CD4-positive, alpha-beta T cell (primary cell): ENCODE results near the gene FREM1. TPM values are rescaled to one million over a fixed set of nuclear protein-coding genes. Genes with fewer than 3 reads are reported as not detected.

Experiments
- ATAC-seq: fragments of 200-7000 bp; cut with Tn5 transposase; one replicate; pipeline ENCODE4 v1.10.0; 2022; ENCODE audit warnings: mild to moderate bottlenecking; ENCODE audit not compliant: poor library complexity
- CTCF ChIA-PET: fragments of 350-600 bp; sonication (Branson Sonifier 250); formaldehyde crosslinking; loops from one replicate; lab custom pipeline; 2021; ENCODE audit warnings: antibody characterized with exemption, inconsistent platforms; lab: Charles Lee
- POLR2A ChIA-PET: fragments of 350-600 bp; sonication (Branson Sonifier 250); formaldehyde crosslinking; loops from one replicate; lab custom pipeline; 2021; ENCODE audit warnings: antibody characterized with exemption, inconsistent platforms; lab: Charles Lee
- DNase-seq, 14 experiments: peaks; one replicate each; pipeline ENCODE4 v3.0.0-alpha.2; 2013 to 2020; ENCODE audit warnings: mixed read lengths in 2 of 14
- H3K27ac ChIP-seq, 2 donors: one replicate each; pipeline versions ENCODE4 v1.5.1 to v1.7.0; 2013; ENCODE audit warnings: low read length in 2 of 2, low read depth in 1 of 2, mild to moderate bottlenecking in 1 of 2
- H3K27me3 ChIP-seq, 2 experiments: 1 replicate in 1 of 2; 2 replicates in 1 of 2; pipeline versions ENCODE4 v1.6.1 to v1.7.0; 2013; ENCODE audit warnings: low read length in 2 of 2, control low read depth in 1 of 2, mild to moderate bottlenecking in 1 of 2, moderate library complexity in 1 of 2; ENCODE audit not compliant: insufficient read depth in 2 of 2, control insufficient read depth in 1 of 2
- H3K36me3 ChIP-seq: one replicate; pipeline ENCODE4 v1.6.1; 2013; ENCODE audit warnings: low read length, control low read depth; ENCODE audit not compliant: insufficient read depth
- H3K4me1 ChIP-seq: one replicate; pipeline ENCODE4 v1.6.1; 2013; ENCODE audit warnings: low read length, control low read depth; ENCODE audit not compliant: insufficient read depth
- H3K4me3 ChIP-seq: one replicate; pipeline ENCODE4 v1.5.1; 2013; ENCODE audit warnings: mild to moderate bottlenecking, low read length, moderate library complexity
- H3K9me3 ChIP-seq, 2 experiments: 1 replicate in 1 of 2; 2 replicates in 1 of 2; pipeline versions ENCODE4 v1.6.1 to v1.7.0; 2013; ENCODE audit warnings: low read length in 2 of 2, mild to moderate bottlenecking in 2 of 2, control low read depth in 1 of 2, moderate library complexity in 1 of 2; ENCODE audit not compliant: control insufficient read depth in 1 of 2, insufficient read depth in 1 of 2
- H3K27ac Mint-ChIP-seq: one replicate; pipeline ENCODE4 v1.8.0; 2020; ENCODE audit warnings: mixed read lengths
- H3K27me3 Mint-ChIP-seq: one replicate; pipeline ENCODE4 v1.8.0; 2021; ENCODE audit warnings: mixed read lengths
- H3K36me3 Mint-ChIP-seq: one replicate; pipeline ENCODE4 v1.8.0; 2021; ENCODE audit warnings: low read depth, mixed read lengths
- H3K4me1 Mint-ChIP-seq: one replicate; pipeline ENCODE4 v1.8.0; 2021; ENCODE audit warnings: low read depth, mixed read lengths
- H3K4me3 Mint-ChIP-seq: one replicate; pipeline ENCODE4 v1.8.0; 2020; ENCODE audit warnings: mild to moderate bottlenecking, mixed read lengths
- H3K9me3 Mint-ChIP-seq: one replicate; pipeline ENCODE4 v1.8.0; 2020; ENCODE audit warnings: mixed read lengths
- CTCF ChIP-seq: fragments of 200-600 bp; IDR thresholded peaks from one replicate; pipeline ENCODE4 v1.8.0; 2022; ENCODE audit warnings: antibody characterized with exemption, mild to moderate bottlenecking
- intact Hi-C, 2 experiments: fragments of 100-400 bp; cut with DNase I in 1 of 2; cut with micrococcal nuclease in 1 of 2; formaldehyde crosslinking; loops; one replicate each; pipeline versions ENCODE4 v1.15.1 to v1.9.0; 2023 to 2025; cut with DNase I, micrococcal nuclease
- total RNA-seq, 174 experiments: library from RNA in 2 of 174; stranded (reverse) in 2 of 174; gene quantifications; one replicate each; pipeline ENCODE4 v1.2.3 and lab custom pipeline; 2021 to 2026

The FREM1 gene
- total RNA-seq, 2 experiments from 2014 or later = 0.27 TPM; not detected in 1

GRCh38 chr9:14704281-14704680, 205.9 kb downstream of the FREM1 start:
- Mint-ChIP-seq H3K4me1 (no peaks in the 10 kb centered on the region), H3K9me3 (peaks cover 18% of the 10 kb centered on the region), H3K36me3 (peaks cover 9% of the 10 kb centered on the region), H3K27ac (no peak overlapping the region), H3K27me3 (peaks cover 34% of the 10 kb centered on the region), H3K4me3 (no peak overlapping the region)
- no peak for TF ChIP-seq CTCF
- ATAC-seq = no peak
- Histone ChIP-seq H3K4me1 (no peaks in the 10 kb centered on the region), H3K36me3 (no peaks in the 10 kb centered on the region), H3K27me3 (peaks cover 0 to 6% of the 10 kb centered on the region in 2 experiments), H3K27ac (no peak overlapping the region), H3K4me3 (no peak overlapping the region), H3K9me3 (peaks cover 9 to 37% of the 10 kb centered on the region in 2 experiments)
- intact Hi-C loops = no loop called here
- POLR2A ChIA-PET = no interaction called here
- no peak for DNase-seq
- CTCF ChIA-PET = no interaction called here

DNA sequence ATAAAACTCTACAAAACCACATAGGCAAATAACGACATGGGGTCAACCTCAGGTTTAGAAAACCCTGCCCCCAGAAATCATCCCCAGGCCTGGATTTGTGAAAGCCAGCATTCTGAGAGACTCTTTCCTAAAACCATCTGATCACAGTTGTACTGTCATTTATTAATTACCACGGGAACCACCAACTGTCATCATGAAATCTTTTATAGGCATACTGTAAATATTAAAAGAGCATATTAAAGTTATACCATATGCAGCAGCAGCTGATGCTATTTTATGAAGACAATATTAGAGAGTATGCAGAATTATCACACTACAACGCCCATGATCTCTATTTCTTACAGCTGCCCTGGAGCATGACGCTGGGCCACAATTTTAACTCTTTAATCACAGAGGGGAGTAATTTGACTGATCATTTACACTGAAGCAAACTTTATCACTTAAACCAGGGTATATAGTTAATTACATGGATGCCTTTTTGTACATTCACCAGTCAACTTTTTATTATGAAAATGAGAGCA, 208.0 kb downstream of the FREM1 start:
- POLR2A ChIA-PET = no interaction called here
- no peaks in the 10 kb centered on the region for H3K4me1 Mint-ChIP-seq

DNA sequence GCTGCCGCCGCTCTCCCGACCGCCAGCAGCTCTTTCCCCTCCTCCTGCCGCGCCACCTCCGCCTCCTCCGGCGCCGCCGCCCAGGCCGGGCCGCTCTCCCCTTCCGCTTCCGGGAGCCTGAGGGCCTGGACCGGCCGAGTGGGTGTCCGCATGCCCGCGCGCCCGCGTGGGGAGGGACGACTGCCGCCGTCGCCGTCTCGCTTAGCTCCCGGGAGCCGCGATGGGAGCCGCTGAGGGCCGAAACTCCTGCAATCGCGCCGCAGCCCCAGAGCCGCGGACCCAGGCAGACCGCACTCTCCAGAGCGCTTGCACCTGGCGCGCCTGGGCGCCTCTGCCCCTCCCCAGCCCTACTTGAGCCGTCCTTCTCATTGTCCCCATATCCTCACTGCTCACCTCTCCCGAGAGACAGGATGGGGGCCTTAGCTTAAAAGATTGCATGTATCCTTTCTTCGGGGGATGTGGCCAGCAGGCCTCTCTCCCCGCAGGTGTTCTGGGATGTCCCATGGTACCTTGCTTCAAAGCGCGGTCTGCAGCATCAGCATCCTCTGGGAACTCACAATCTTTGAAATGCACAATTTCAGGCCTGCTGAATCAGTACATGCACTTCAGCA, 216.9 kb downstream of the FREM1 start, which contains the start of gene ZDHHC21:
Gene ZDHHC21, minus strand, starts transcription at position 182 of the 611 bp plus-strand sequence. CDS start 19,092 bp downstream, outside the sequence.
- Mint-ChIP-seq H3K36me3 (peaks cover 9% of the 10 kb centered on the region), H3K9me3 (no peaks in the 10 kb centered on the region), H3K4me1 (peaks cover 34% of the 10 kb centered on the region), H3K27ac (peak within 1 kb of the TSS; percentile 79), H3K27me3 (peaks cover 9% of the 10 kb centered on the region), H3K4me3 (peak within 1 kb of the TSS; percentile 96)
- no peak within 1 kb of the TSS for H3K27ac ChIP-seq
- intact Hi-C loops = no loop called here
- no peak for TF ChIP-seq CTCF
- H3K4me3 ChIP-seq = peak within 1 kb of the TSS; percentile 67
- H3K4me1 ChIP-seq = peaks cover 13% of the 10 kb centered on the region
- ChIA-PET CTCF (no interaction called here), POLR2A (no interaction called here)
- H3K27me3 ChIP-seq = no peaks in the 10 kb centered on the region
- ATAC-seq = peak; percentile 72
- peaks cover 11% of the 10 kb centered on the region for H3K36me3 ChIP-seq
- peak; percentile 7 to 67 (median 44) for DNase-seq
- no peaks in the 10 kb centered on the region for H3K9me3 ChIP-seq

More for the DNA sequence above, 208.0 kb downstream of the FREM1 start:
- Mint-ChIP-seq H3K36me3 (peaks cover 9% of the 10 kb centered on the region), H3K27me3 (peaks cover 18% of the 10 kb centered on the region), H3K4me3 (no peak overlapping the region), H3K9me3 (peaks cover 11% of the 10 kb centered on the region), H3K27ac (no peak overlapping the region)
- no peak for TF ChIP-seq CTCF
- intact Hi-C loops = no loop called here
- DNase-seq (no peak), ATAC-seq (no peak)
- peaks cover 0 to 6% of the 10 kb centered on the region in 2 experiments for H3K27me3 ChIP-seq
- CTCF ChIA-PET = no interaction called here
- H3K27ac ChIP-seq = no peak overlapping the region
- peaks cover 9 to 35% of the 10 kb centered on the region in 2 experiments for H3K9me3 ChIP-seq
- H3K4me3 ChIP-seq = no peak overlapping the region
- no peaks in the 10 kb centered on the region for H3K36me3 ChIP-seq
- no peaks in the 10 kb centered on the region for H3K4me1 ChIP-seq
